ENCODE measurements around the gene PSTPIP1.

PSTPIP1 gene

DNA sequence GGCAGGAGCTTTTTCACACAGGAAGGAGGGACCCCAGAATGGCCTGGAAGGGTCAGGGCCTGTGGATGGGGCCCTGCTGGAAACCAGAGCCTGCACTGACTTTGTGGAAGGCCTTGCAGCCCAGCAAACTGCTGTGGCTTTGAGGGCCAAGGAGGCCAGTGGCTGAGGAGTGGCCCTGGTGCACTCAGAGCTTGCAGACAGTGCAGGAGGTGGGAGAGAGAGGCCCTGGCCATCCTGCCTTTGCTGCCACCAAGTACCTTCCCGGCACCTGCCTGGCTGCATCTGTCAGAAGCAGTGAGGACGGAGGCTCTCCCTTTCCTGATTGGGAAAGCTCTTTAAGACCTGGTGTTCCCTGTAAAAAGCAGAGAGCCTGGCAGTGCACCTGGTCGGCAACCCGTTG is 6.4 kb downstream of the PSTPIP1 start:
- ATAC-seq (no peak), DNase-seq (no peak)
- Mint-ChIP-seq H3K4me3 (no peak overlapping the region), H3K27ac (peak overlapping the region; percentile 72), H3K9me3 (peaks cover 9% of the 10 kb centered on the region), H3K4me1 (peaks cover 93% of the 10 kb centered on the region), H3K27me3 (no peaks in the 10 kb centered on the region), H3K36me3 (ENCODE audit: low read depth) (peaks cover 53% of the 10 kb centered on the region)

DNA sequence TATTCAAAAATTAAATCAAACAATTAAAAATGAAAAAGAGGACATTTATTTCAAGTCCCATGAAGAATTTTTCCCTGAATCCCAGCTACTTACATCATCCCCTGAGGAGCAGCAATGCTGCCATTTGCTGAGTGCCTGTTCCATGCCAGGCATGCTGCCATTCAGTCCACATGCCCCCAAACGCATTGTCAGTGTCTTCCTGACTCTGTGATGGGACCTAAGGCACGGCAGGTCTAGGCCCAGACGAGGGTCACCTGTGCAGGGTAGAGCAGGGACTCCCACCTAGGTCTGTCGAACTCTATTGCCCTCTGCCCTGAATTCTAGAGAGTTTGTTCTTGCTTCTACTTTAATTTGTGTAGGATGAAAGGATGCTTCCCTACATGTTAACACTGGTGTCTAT is 7.0 kb downstream of the PSTPIP1 start:
- DNase-seq, result no peak
- peak overlapping the region; percentile 98 for H3K27ac Mint-ChIP-seq
- H3K27me3 Mint-ChIP-seq, result no peaks in the 10 kb centered on the region
- peak overlapping the region; percentile 42 for H3K4me3 Mint-ChIP-seq
- peaks cover 9% of the 10 kb centered on the region for H3K9me3 Mint-ChIP-seq
- peaks cover 59% of the 10 kb centered on the region for H3K36me3 Mint-ChIP-seq (ENCODE audit: low read depth)
- peaks cover 97% of the 10 kb centered on the region for H3K4me1 Mint-ChIP-seq
- no peak for ATAC-seq

DNA sequence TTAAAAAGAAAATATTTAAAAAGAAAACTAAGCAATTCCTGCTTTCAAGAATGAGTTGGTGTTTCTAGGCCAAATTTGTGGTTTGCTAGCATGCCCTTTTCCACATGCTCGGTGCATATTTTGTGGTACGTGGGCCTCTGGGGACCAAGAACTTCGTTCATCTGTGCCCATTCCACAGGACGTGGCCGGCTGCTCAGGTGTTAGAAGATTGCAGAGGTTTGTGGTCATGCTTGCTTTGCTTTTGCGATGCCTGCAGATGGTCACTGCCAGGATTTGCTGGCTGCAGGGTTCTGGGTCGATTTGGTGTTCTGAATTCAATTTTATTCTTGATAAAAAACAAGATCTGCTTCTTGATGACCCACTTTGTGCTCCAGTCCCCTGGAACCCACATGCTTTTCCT is 7.5 kb downstream of the PSTPIP1 start:
- H3K4me1 Mint-ChIP-seq, result peaks cover 96% of the 10 kb centered on the region
- peak; percentile 48 for DNase-seq
- no peaks in the 10 kb centered on the region for H3K27me3 Mint-ChIP-seq
- peak overlapping the region; percentile 78 for H3K4me3 Mint-ChIP-seq
- peaks cover 61% of the 10 kb centered on the region for H3K36me3 Mint-ChIP-seq (ENCODE audit: low read depth)
- peak overlapping the region; percentile 98 for H3K27ac Mint-ChIP-seq
- no peak for ATAC-seq
- H3K9me3 Mint-ChIP-seq, result peaks cover 9% of the 10 kb centered on the region

DNA sequence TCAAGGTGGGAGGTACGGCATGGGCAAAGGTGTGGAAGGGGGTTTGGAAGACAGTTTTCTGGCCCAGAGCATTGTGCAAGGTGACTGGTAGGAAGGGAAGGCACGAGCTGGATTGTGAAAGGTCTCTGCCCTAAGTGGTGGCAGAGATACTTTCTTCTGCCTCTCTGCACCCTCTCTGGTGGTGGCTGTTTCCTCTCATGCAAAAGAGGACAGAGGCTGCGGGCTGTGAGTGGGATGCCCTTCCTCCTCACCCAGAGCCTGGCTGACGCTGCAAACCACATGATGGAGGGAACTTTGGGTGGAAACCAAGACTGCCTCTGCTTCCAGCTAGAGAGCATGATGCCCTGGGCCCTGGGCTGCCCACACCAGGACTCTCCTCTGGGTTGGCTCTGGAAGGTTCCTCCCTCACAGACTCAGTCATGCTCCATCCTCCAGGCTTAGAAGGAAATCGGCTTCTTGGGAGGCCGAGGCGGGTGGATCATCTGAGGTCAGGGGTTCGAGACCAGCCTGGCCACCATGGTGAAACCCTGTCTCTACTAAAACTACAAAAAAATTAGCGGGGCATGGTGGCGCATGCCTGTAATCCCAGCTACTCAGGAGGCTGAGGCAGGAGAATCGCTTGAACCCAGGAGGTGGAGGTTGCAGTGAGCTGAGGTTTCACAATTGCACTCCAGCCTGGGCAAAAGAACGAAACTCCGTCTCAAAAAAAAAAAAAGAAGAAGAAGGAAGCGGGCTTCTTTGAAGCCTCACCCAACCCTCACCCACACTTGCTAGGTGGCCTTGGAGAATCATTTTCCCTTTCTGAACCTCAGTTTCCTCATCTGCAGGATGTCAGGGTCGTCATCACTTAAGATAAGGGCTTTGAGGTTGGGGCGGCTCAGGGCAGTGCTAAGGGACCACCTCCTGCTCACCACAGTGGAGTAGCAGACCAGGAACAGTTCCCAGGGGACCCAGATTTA is 8.3 kb downstream of the PSTPIP1 start:
- ATAC-seq (peak; percentile 91), DNase-seq (peak; percentile 81)
- Mint-ChIP-seq H3K27me3 (no peaks in the 10 kb centered on the region), H3K4me1 (peaks cover 91% of the 10 kb centered on the region), H3K4me3 (peak overlapping the region; percentile 78), H3K9me3 (peaks cover 9% of the 10 kb centered on the region), H3K36me3 (ENCODE audit: low read depth) (peaks cover 58% of the 10 kb centered on the region), H3K27ac (peak overlapping the region; percentile 98)

DNA sequence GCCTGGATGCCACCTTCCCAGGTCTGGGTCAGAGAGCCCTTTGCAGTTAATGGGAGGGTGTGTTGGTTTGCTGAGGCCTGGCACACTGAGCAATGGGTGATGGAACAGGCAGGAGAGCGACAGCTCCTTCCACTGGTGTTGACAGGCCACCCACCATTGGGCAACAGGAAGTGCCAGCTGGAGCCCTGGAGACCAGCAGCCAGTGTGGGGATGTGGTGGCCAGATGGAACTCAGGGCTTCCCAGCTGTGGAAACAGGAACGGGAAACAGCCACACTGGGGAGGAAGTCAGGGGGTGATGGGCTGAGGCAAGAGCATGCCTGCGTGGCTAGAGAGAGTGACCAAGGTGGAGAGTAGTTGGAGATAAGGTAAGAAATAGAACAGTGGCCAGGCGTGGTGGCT is 9.3 kb downstream of the PSTPIP1 start:
- peak overlapping the region; percentile 98 for H3K27ac Mint-ChIP-seq
- H3K27me3 Mint-ChIP-seq, result no peaks in the 10 kb centered on the region
- peaks cover 86% of the 10 kb centered on the region for H3K4me1 Mint-ChIP-seq
- ATAC-seq (no peak), DNase-seq (no peak)
- H3K4me3 Mint-ChIP-seq, result peak overlapping the region; percentile 67
- peaks cover 9% of the 10 kb centered on the region for H3K9me3 Mint-ChIP-seq
- H3K36me3 Mint-ChIP-seq (ENCODE audit: low read depth), result peaks cover 50% of the 10 kb centered on the region

DNA sequence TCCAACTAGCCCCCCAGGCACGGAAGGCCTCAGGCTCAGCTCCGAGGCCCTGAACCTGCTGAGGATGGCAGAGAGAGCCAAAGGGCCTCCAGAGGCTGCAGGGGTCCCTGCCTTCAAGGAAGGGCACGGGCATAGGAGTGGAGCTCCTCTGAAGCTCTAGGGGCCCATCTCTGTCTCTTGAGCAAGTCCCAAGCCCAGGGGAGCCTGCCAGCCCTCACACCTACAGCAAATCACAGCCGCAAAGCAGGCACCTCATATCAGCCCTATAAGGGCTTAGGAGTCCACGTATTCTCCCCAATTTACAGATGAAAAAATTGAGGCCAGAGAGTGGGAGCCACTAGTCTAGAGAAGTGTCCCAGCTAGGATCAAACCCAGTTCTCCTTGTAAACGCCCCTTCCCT is 14.2 kb downstream of the PSTPIP1 start:
- DNase-seq (no peak), ATAC-seq (no peak)
- Mint-ChIP-seq H3K27ac (no peak overlapping the region), H3K36me3 (ENCODE audit: low read depth) (peaks cover 52% of the 10 kb centered on the region), H3K4me1 (peaks cover 88% of the 10 kb centered on the region), H3K27me3 (peaks cover 2% of the 10 kb centered on the region), H3K9me3 (peaks cover 6% of the 10 kb centered on the region), H3K4me3 (no peak overlapping the region)

DNA sequence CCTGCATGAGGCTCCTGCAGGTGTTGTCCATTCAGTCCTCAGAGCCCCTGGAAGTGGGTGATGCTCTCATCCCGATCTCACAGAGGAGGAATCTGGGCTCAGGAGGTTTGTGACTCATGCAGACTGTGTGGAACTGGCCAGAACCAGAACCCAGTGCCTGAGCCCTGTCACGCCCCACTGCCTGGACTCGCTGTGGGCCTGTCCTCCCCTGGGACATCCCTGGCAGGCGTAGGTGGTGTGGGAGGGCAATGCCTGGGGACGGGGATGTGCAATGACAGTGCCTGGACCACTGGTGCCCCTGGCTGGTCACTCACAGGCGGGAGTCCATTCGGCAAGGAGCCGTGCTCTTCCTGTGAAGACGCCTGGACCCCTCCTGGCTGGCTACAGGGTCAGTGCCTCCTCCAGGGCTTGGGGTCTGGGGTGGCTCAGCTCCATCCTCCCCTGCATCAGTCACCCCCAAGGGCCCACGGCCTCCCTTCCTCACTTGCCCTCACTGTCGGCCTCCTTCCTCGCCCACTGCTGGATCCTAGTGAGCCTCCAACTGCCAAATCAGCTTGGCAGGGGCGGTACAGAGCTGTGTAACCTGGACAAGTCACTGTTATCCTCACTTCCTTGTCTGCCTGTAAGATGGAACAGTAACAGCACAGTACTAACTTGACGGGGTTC is 14.9 kb downstream of the PSTPIP1 start:
- peaks cover 46% of the 10 kb centered on the region for H3K36me3 Mint-ChIP-seq (ENCODE audit: low read depth)
- no peak for ATAC-seq
- H3K9me3 Mint-ChIP-seq, result no peaks in the 10 kb centered on the region

DNA sequence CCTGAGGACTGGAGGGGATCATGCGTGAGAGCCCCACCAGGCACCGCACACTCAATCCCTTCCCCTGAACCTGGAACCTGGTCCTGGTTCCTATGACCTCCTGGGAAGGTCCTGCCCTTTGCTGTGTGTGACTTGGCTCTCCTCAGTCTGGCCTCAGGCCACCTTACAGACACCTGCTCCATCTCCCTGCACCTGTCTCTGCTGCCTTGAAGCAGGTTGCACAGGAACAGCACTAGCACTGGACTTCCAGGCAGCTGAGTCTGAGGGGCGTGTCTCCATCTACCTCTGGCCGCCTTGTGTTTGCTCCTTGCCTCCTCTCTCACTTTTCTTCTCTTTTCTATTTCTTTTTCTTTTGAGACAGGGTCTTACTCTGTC is 15.4 kb downstream of the PSTPIP1 start:
- peak overlapping the region; percentile 28 for H3K27ac Mint-ChIP-seq
- peaks cover 46% of the 10 kb centered on the region for H3K36me3 Mint-ChIP-seq (ENCODE audit: low read depth)
- H3K27me3 Mint-ChIP-seq, result peaks cover 2% of the 10 kb centered on the region
- no peak overlapping the region for H3K4me3 Mint-ChIP-seq
- H3K9me3 Mint-ChIP-seq, result no peaks in the 10 kb centered on the region
- peaks cover 88% of the 10 kb centered on the region for H3K4me1 Mint-ChIP-seq
- ATAC-seq, result no peak
- DNase-seq, result no peak

More for the DNA sequence above, 14.9 kb downstream of the PSTPIP1 start:
- peaks cover 88% of the 10 kb centered on the region for H3K4me1 Mint-ChIP-seq
- peak overlapping the region; percentile 28 for H3K27ac Mint-ChIP-seq
- H3K4me3 Mint-ChIP-seq, result no peak overlapping the region
- H3K27me3 Mint-ChIP-seq, result peaks cover 2% of the 10 kb centered on the region
- DNase-seq, result no peak

DNA sequence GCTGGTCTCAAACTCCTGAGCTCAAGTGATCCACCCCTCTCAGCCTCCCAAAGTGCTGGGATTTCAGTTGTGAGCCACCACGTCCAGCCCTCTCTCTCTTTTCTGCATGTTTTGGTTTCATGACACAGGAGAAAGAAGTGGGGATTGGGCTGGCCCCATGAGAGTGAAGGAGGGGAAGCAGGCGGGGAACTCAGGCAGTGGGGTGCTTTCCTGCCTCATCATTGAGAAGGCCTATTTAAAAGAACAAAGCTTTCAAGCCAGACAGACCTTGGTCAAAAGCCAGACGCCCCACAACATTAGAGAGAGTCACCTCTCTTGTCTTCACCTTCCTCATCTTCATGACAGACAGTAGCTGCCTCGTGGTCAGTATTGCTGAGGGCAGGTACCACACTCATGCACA is 15.9 kb downstream of the PSTPIP1 start:
- H3K27me3 Mint-ChIP-seq, result peaks cover 2% of the 10 kb centered on the region
- H3K4me3 Mint-ChIP-seq, result no peak overlapping the region

DNA sequence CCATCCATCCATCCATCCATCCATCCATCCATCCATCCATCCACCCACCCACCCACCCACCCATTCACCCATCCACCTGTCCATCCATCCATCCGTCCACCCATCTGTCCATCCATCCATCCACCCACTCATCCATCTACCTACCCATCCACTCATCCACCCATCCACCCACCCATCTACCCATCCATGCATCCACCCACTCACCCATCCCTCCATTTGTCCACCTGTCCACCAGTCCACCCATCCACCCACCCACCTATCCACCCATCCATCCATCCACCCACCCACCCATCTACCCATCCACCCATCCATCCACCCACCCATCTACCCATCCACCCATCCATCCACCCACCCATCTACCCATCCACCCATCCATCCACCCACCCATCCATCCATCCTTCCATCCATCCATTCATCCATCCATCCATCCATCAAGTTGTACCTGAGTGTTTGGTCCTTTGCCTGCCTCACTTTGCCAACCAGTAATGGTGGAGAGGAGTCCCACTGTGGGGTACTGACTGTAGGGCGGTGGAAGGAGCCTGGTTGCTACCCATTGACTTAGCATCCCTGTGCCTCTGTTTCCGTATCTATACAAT is 17.3 kb downstream of the PSTPIP1 start:
- Mint-ChIP-seq H3K27ac (peak overlapping the region; percentile 96), H3K4me1 (peaks cover 85% of the 10 kb centered on the region), H3K4me3 (no peak overlapping the region), H3K27me3 (peaks cover 2% of the 10 kb centered on the region), H3K9me3 (no peaks in the 10 kb centered on the region), H3K36me3 (ENCODE audit: low read depth) (peaks cover 30% of the 10 kb centered on the region)
- no peak for ATAC-seq
- DNase-seq, result no peak

More for the DNA sequence above, 15.9 kb downstream of the PSTPIP1 start:
- Mint-ChIP-seq H3K4me1 (peaks cover 88% of the 10 kb centered on the region), H3K36me3 (ENCODE audit: low read depth) (peaks cover 43% of the 10 kb centered on the region), H3K27ac (peak overlapping the region; percentile 28), H3K9me3 (no peaks in the 10 kb centered on the region)
- DNase-seq (no peak), ATAC-seq (no peak)

DNA sequence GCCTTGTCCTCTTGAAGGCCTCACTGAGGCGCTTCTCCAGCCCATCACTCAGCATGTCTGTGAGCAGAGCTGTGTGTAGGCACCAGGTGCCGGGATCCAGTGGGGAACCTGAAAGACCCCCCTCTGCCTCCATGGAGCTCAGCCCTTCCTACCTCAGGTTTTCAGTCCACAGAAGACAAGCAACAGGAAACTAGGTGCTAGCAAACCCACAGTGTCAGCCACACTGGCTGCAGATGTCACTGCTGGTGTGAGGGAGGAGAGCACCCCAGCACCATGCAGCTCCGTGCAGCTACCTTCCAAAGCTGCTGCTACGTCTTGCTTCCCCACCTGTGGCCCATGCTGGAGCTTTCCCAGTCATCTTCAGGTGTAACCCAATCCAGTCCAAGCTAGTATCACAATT is 17.9 kb downstream of the PSTPIP1 start:
- Mint-ChIP-seq H3K27me3 (peaks cover 2% of the 10 kb centered on the region), H3K4me1 (peaks cover 87% of the 10 kb centered on the region), H3K4me3 (peak overlapping the region; percentile 76), H3K36me3 (ENCODE audit: low read depth) (peaks cover 29% of the 10 kb centered on the region), H3K9me3 (no peaks in the 10 kb centered on the region), H3K27ac (peak overlapping the region; percentile 96)
- ATAC-seq (peak; percentile 33), DNase-seq (no peak)

DNA sequence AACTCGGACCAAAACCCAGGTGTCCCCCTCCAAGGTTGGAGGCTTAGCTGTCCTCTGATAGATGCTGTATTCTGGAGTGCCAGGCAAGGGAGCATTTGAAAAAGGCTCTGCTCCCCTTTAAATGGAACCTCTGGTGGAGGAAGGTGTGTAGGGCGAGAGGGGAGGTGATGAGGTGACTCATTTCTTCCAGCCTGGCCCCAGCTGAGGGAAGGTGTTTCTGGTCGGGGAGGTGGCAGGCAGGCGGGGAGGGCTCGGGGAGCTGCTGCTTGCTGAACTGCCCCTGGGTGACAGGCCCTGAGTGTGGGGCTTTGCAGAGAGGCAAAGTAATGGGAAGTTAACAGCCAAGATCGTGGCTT is 18.8 kb downstream of the PSTPIP1 start:
- peaks cover 2% of the 10 kb centered on the region for H3K27me3 Mint-ChIP-seq
- no peaks in the 10 kb centered on the region for H3K9me3 Mint-ChIP-seq
- H3K27ac Mint-ChIP-seq, result peak overlapping the region; percentile 96
- DNase-seq (peak; percentile 86), ATAC-seq (peak; percentile 83)
- H3K4me3 Mint-ChIP-seq, result peak overlapping the region; percentile 76
- H3K4me1 Mint-ChIP-seq, result peaks cover 94% of the 10 kb centered on the region
- peaks cover 29% of the 10 kb centered on the region for H3K36me3 Mint-ChIP-seq (ENCODE audit: low read depth)

DNA sequence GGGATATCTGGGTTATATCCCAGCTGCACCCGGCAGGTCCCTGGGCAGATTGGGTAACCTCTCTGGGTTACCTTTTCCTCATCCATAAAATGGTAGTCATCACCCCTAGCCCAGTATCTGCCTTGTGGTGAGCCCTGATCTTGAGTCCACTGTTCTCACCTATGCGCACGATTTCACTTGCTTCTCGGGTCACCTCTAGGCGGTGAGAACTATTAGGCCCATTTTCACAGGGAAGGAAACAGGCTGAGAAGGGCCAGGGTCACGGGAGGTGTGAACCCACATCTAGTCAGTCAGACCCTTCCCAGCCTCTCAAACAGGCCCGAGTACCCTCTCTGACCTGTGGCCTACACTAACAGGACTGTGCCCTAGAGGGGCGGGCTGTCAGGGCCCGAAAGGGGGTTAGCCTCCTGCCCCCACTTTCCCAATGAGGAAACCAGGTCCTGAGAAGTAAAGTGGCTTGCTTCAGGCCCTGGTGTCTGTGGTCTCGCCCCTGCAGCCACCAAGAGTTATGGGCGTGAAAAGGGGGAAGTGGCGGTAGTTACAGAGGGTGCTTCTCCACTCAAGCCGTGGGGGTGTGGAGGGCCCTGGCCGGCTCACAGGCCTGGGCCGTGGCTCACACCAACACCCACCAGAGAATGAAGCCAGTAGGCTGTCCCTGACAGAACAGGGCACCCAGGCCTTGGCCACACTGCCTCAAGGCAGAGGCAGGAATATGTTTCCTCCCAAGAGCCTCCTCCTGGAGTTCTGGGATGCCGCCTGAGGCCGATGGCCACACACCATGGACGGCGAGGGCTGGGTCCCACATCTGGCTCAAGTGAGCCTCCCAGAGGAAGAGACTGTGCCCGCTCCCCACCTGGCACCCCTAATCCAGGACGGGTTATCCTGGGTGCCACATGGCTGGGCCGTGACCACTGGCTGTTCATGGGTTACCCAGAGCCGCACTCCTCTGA is 19.5 kb downstream of the PSTPIP1 start:
- ATAC-seq, result peak; percentile 23
- H3K27me3 Mint-ChIP-seq, result peaks cover 2% of the 10 kb centered on the region
- H3K27ac Mint-ChIP-seq, result peak overlapping the region; percentile 96
- DNase-seq, result peak; percentile 48
- peak overlapping the region; percentile 76 for H3K4me3 Mint-ChIP-seq
- H3K36me3 Mint-ChIP-seq (ENCODE audit: low read depth), result peaks cover 29% of the 10 kb centered on the region
- peaks cover 96% of the 10 kb centered on the region for H3K4me1 Mint-ChIP-seq
- no peaks in the 10 kb centered on the region for H3K9me3 Mint-ChIP-seq
